Endothelial cell of umbilical vein (primary cell): ENCODE data around the gene SINHCAF. TPM values are rescaled to one million over a fixed set of nuclear protein-coding genes. Genes with fewer than 3 reads are reported as not detected.

Experiments
- BruUV-seq: library from RNA; stranded (reverse); fragments of 400-500 nt; replicated peaks from 2 replicates; lab custom pipeline; 2021; lab: Mats Ljungman, UMichigan
- CTCF ChIA-PET: fragments of 300-600, 350-600 bp; sonication (Branson Sonifier 250); formaldehyde crosslinking; loops from one replicate; lab custom pipeline; 2021; ENCODE audit warnings: antibody characterized with exemption, inconsistent platforms; lab: Charles Lee
- POLR2A ChIA-PET: fragments of 300-600, 350-600 bp; sonication (Branson Sonifier 250); formaldehyde crosslinking; loops from one replicate; lab custom pipeline; 2021; ENCODE audit warnings: antibody characterized with exemption, inconsistent platforms; lab: Charles Lee
- DNase-seq: peaks from one replicate; pipeline ENCODE4 v3.0.0-alpha.2; 2011; ENCODE audit warnings: low read depth, low spot score
- FAIRE-seq: peaks from 2 replicates; lab custom pipeline; 2011; peaks lifted over from hg19 to GRCh38; lab: Jason Lieb, UNC
- H2AFZ ChIP-seq: 2 replicates; pipeline ENCODE4 v1.6.0; 2012; ENCODE audit warnings: low read depth, low read length, control low read depth, inconsistent platforms
- H3K27ac ChIP-seq: 2 replicates; pipeline ENCODE4 v1.5.1; 2011; ENCODE audit warnings: low read depth, mild to moderate bottlenecking, control low read depth, low read length, moderate library complexity; ENCODE audit not compliant: insufficient read depth
- H3K27me3 ChIP-seq, 2 experiments: 2 replicates each; pipeline versions ENCODE4 v1.6.0 to v1.6.1; 2011; ENCODE audit warnings: low read length in 2 of 2, mixed read lengths in 1 of 2; ENCODE audit not compliant: control insufficient read depth in 2 of 2, insufficient read depth in 2 of 2
- H3K36me3 ChIP-seq, 2 experiments: 2 replicates in 1 of 2; 3 replicates in 1 of 2; pipeline ENCODE4 v1.5.1; 2011; ENCODE audit warnings: low read length in 2 of 2, mild to moderate bottlenecking in 1 of 2, moderate library complexity in 1 of 2; ENCODE audit not compliant: control insufficient read depth in 2 of 2, insufficient read depth in 2 of 2; ENCODE audit errors: extremely low read depth in 1 of 2
- H3K4me1 ChIP-seq: 3 replicates; pipeline ENCODE4 v1.5.1; 2011; ENCODE audit warnings: mild to moderate bottlenecking, low read length; ENCODE audit not compliant: control insufficient read depth, insufficient read depth; ENCODE audit errors: extremely low read depth
- H3K4me2 ChIP-seq: 2 replicates; pipeline ENCODE4 v1.6.1; 2011; ENCODE audit warnings: low read length, control low read depth, mixed read lengths; ENCODE audit not compliant: insufficient read depth
- H3K4me3 ChIP-seq, 3 experiments: fragments of 200-600 bp in 1 of 3; sonication (generic), shearing (Covaris generic) in 1 of 3; replicated peaks in 1 of 3; 2 replicates each; pipeline ENCODE4 v1.5.1; 2011 to 2016; ENCODE audit warnings: control low read depth in 3 of 3, low read length in 3 of 3, mild to moderate bottlenecking in 2 of 3, inconsistent platforms in 1 of 3, low read depth in 1 of 3, moderate library complexity in 1 of 3; ENCODE audit not compliant: insufficient read depth in 1 of 3
- H3K79me2 ChIP-seq: 2 replicates; pipeline ENCODE4 v1.6.0; 2012; ENCODE audit warnings: low read length, inconsistent platforms; ENCODE audit not compliant: control insufficient read depth, insufficient read depth
- H3K9ac ChIP-seq: replicated peaks from 2 replicates; pipeline ENCODE3; 2011; ENCODE audit warnings: low read length, control low read depth; ENCODE audit not compliant: insufficient read depth; ENCODE audit errors: extremely low read depth
- H3K9me1 ChIP-seq: replicated peaks from 3 replicates; pipeline ENCODE4 v1.6.0; 2011; ENCODE audit warnings: mild to moderate bottlenecking, low read length; ENCODE audit not compliant: control insufficient read depth, insufficient read depth; ENCODE audit errors: extremely low read depth
- H3K9me3 ChIP-seq: replicated peaks from 2 replicates; pipeline ENCODE4 v1.5.1; 2012; ENCODE audit warnings: low read length, inconsistent platforms; ENCODE audit not compliant: control insufficient read depth, insufficient read depth
- H4K20me1 ChIP-seq: replicated peaks from 2 replicates; pipeline ENCODE3; 2011; ENCODE audit warnings: mild to moderate bottlenecking, low read length; ENCODE audit not compliant: control insufficient read depth, insufficient read depth; ENCODE audit errors: extremely low read depth
- CTCF ChIP-seq, 2 donors: IDR thresholded peaks; 1 replicate in 1 of 2; 2 replicates in 1 of 2; pipeline ENCODE4 v1.5.1; 2011; ENCODE audit warnings: low read length in 2 of 2, mild to moderate bottlenecking in 2 of 2, moderate library complexity in 2 of 2, control low read depth in 1 of 2, inconsistent platforms in 1 of 2, low read depth in 1 of 2; ENCODE audit not compliant: insufficient read depth in 1 of 2; ENCODE audit errors: extremely low read depth in 1 of 2
- EZH2 ChIP-seq: IDR thresholded peaks from 2 replicates; pipeline ENCODE4 v1.6.1; 2012; ENCODE audit warnings: borderline replicate concordance, low read depth, mild to moderate bottlenecking, moderate library complexity, low read length, inconsistent platforms; ENCODE audit not compliant: severe bottlenecking
- FOS ChIP-seq: IDR thresholded peaks from 2 replicates; pipeline ENCODE4 v1.6.1; 2011; ENCODE audit warnings: mild to moderate bottlenecking, low read length, moderate library complexity, borderline replicate concordance; ENCODE audit not compliant: insufficient read depth
- GATA2 ChIP-seq: IDR thresholded peaks from 2 replicates; pipeline ENCODE4 v1.7.0; 2011; ENCODE audit warnings: low read depth, mild to moderate bottlenecking, moderate library complexity, mixed read lengths, low read length; ENCODE audit not compliant: insufficient read length, insufficient read depth
- JUN ChIP-seq: IDR thresholded peaks from 2 replicates; pipeline ENCODE4 v1.6.1; 2011; ENCODE audit warnings: borderline replicate concordance, low read depth; ENCODE audit not compliant: insufficient read length, insufficient read depth
- MYC ChIP-seq: IDR thresholded peaks from one replicate; pipeline ENCODE4 v1.6.1; 2011; ENCODE audit warnings: mild to moderate bottlenecking, low read depth, low read length
- POLR2A ChIP-seq: IDR thresholded peaks from 2 replicates; pipeline ENCODE4 v1.6.1; 2012; ENCODE audit warnings: low read depth, mild to moderate bottlenecking, control low read depth, low read length
- POLR2AphosphoS5 ChIP-seq: IDR thresholded peaks from 2 replicates; pipeline ENCODE4 v1.6.1; 2012; ENCODE audit warnings: low read depth, mild to moderate bottlenecking, control low read depth, low read length, moderate library complexity; ENCODE audit not compliant: insufficient read depth
- dilution Hi-C: fragments of 300-500 bp; cut with MboI; formaldehyde crosslinking; loops from one replicate; pipeline ENCODE4 v1.15.0; 2019; ENCODE audit warnings: low sequenced_read_pairs; ENCODE audit not compliant: extremely low pct_ligation_motif_present
- intact Hi-C: fragments of 100-400 bp; cut with micrococcal nuclease; formaldehyde crosslinking; loops from one replicate; pipeline ENCODE4 v1.10.0; 2022
- polyA plus RNA-seq, 4 experiments: library from polyadenylated mRNA; depleted of rRNA in 3 of 4; stranded (reverse) in 3 of 4; unstranded in 1 of 4; fragments of >200 nt; gene quantifications; 2 replicates each; pipeline versions ENCODE4 v1.2.1 to v1.2.3, GENCODE V29; 2011 to 2012; ENCODE audit warnings: missing spikeins in 1 of 4
- total RNA-seq: library from RNA; stranded (reverse); gene quantifications from 2 replicates; pipeline ENCODE4 v1.2.3, GENCODE V29; 2021
- TF ChIP-seq, protein P1 (sequence below): IDR thresholded peaks from 2 replicates; pipeline ENCODE4 v1.6.1; 2011; ENCODE audit not compliant: insufficient read depth, insufficient read length

SINHCAF gene
- total and polyA plus RNA-seq, 2 donors (not counting 3 experiments of a cell fraction or from before 2014, with no cell fraction given) = 19.3 to 83.4 TPM

- dilution Hi-C loops (loop anchor here (25.0 kb wide), 1 partner anchor 396 kb away; no protein-coding TSS in a partner anchor), intact Hi-C loops (no loop called here)
- Histone ChIP-seq H3K36me3 (no peaks in the 10 kb centered on the region), H4K20me1 (no peaks in the 10 kb centered on the region), H3K27me3 (peaks cover 9 to 16% of the 10 kb centered on the region in 2 experiments), H2AFZ (no peak overlapping the region), H3K27ac (no peak overlapping the region), H3K9me1 (no peaks in the 10 kb centered on the region), H3K79me2 (no peaks in the 10 kb centered on the region), H3K4me1 (no peaks in the 10 kb centered on the region), H3K4me3 (no peak overlapping the region), H3K9ac (no peak overlapping the region), H3K9me3 (no peaks in the 10 kb centered on the region), H3K4me2 (no peak overlapping the region)
- TF ChIP-seq JUN (no peak), POLR2AphosphoS5 (no peak), MYC (no peak), POLR2A (no peak)
- CTCF ChIA-PET = interaction anchor here (1.4 to 2.1 kb wide), 3 partner anchors 39 to 386 kb away, joined by 5 to 8 read pairs (median 6); no protein-coding TSS in a partner anchor
- DNase-seq = no peak
- POLR2A ChIA-PET = no interaction called here
- FAIRE-seq = no peak
- no TSS peak for BruUV-seq
Measured at GRCh38 chr12:31233061-31233730, 92.8 kb downstream of the SINHCAF start.

GRCh38 chr12:31232361-31232965, 93.5 kb downstream of the SINHCAF start:
- no peak overlapping the region for H2AFZ ChIP-seq
- no peaks in the 10 kb centered on the region for H3K9me3 ChIP-seq
- no peaks in the 10 kb centered on the region for H3K4me1 ChIP-seq
- H3K9me1 ChIP-seq = no peaks in the 10 kb centered on the region
- no peaks in the 10 kb centered on the region for H3K36me3 ChIP-seq
- ChIA-PET CTCF (interaction anchor here (1.4 to 2.1 kb wide), 3 partner anchors 40 to 385 kb away, joined by 5 to 8 read pairs (median 6); no protein-coding TSS in a partner anchor), POLR2A (no interaction called here)
- H3K27ac ChIP-seq = no peak overlapping the region
- H3K79me2 ChIP-seq = no peaks in the 10 kb centered on the region
- FAIRE-seq (no peak), DNase-seq (no peak)
- TF ChIP-seq POLR2A (no peak), CTCF (IDR thresholded peaks at IDR 0.05; ENCODE audit: extremely low read depth in 1 of 2, insufficient read depth in 1 of 2, low read depth in 1 of 2, low read length in 2 of 2) (no peak), JUN (no peak), EZH2 (no peak), GATA2 (no peak), MYC (no peak), POLR2AphosphoS5 (no peak), FOS (no peak)
- TF ChIP-seq, protein P1, sequence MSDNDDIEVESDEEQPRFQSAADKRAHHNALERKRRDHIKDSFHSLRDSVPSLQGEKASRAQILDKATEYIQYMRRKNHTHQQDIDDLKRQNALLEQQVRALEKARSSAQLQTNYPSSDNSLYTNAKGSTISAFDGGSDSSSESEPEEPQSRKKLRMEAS = no peak
- H3K4me2 ChIP-seq = no peak overlapping the region
- no peaks in the 10 kb centered on the region for H4K20me1 ChIP-seq
- BruUV-seq = no TSS peak
- dilution Hi-C loops = loop anchor here (25.0 kb wide), 1 partner anchor 395 kb away; no protein-coding TSS in a partner anchor
- intact Hi-C loops = no loop called here
- H3K27me3 ChIP-seq = peaks cover 9 to 14% of the 10 kb centered on the region in 2 experiments
- H3K9ac ChIP-seq = no peak overlapping the region
- no peak overlapping the region for H3K4me3 ChIP-seq
